SK-N-SH (cell line): ENCODE data around the gene CP. TPM values are rescaled to one million over a fixed set of nuclear protein-coding genes. Genes with fewer than 3 reads are reported as not detected.

Source experiments
- CTCF ChIA-PET: fragments of 300-600, 350-600 bp; formaldehyde crosslinking; extraction: SDS; loops from one replicate; lab custom pipeline; 2021; lab: Yijun Ruan, JAX
- POLR2A ChIA-PET: fragments of 350-600 bp; sonication (Branson Sonifier 250); formaldehyde crosslinking; extraction: SDS; loops from one replicate; lab custom pipeline; 2020; ENCODE audit warnings: antibody characterized with exemption, inconsistent platforms; lab: Yijun Ruan, JAX
- DNase-seq: peaks from one replicate; pipeline ENCODE4 v3.0.0; 2012
- H2AFZ ChIP-seq: fragments of 200-600 bp; sonication (generic); 2 replicates; pipeline ENCODE4 v1.8.1; 2016; ENCODE audit warnings: antibody characterized with exemption, mild to moderate bottlenecking, low read depth
- H3F3A ChIP-seq: fragments of 200-600 bp; sonication (generic); replicated peaks from 2 replicates; pipeline ENCODE3; 2016; ENCODE audit warnings: antibody characterized with exemption, mild to moderate bottlenecking; ENCODE audit not compliant: insufficient read depth
- H3K27ac ChIP-seq, 2 experiments: fragments of 200-500 bp in 1 of 2; fragments of 200-600 bp in 1 of 2; sonication (Bioruptor generic) in 1 of 2; sonication (generic), shearing (Covaris generic) in 1 of 2; 2 replicates each; pipeline versions ENCODE4 v1.5.1 to v1.6.1; 2014 to 2016; ENCODE audit warnings: low read depth in 2 of 2, inconsistent platforms in 1 of 2, low read length in 1 of 2, mild to moderate bottlenecking in 1 of 2, mixed read lengths in 1 of 2
- H3K27me3 ChIP-seq: fragments of 200-600 bp; sonication (generic), shearing (Covaris generic); 2 replicates; pipeline ENCODE4 v1.6.1; 2016; ENCODE audit warnings: mixed run types; ENCODE audit not compliant: insufficient read depth
- H3K36me3 ChIP-seq, 2 experiments: fragments of 200-500 bp in 1 of 2; fragments of 200-600 bp in 1 of 2; sonication (Bioruptor generic) in 1 of 2; sonication (generic) in 1 of 2; replicated peaks in 1 of 2; 2 replicates each; pipeline versions ENCODE3 to v1.5.1; 2014 to 2016; ENCODE audit warnings: low read length in 1 of 2, mild to moderate bottlenecking in 1 of 2; ENCODE audit not compliant: insufficient read depth in 2 of 2, control insufficient read depth in 1 of 2
- H3K4me1 ChIP-seq, 2 experiments: fragments of 200-500 bp in 1 of 2; fragments of 200-600 bp in 1 of 2; sonication (Bioruptor generic) in 1 of 2; sonication (generic), shearing (Covaris generic) in 1 of 2; 2 replicates each; pipeline versions ENCODE4 v1.5.1 to v1.6.1; 2014 to 2016; ENCODE audit warnings: low read depth in 1 of 2, low read length in 1 of 2, mixed run types in 1 of 2; ENCODE audit not compliant: insufficient read depth in 2 of 2, control insufficient read depth in 1 of 2
- H3K4me2 ChIP-seq: fragments of 200-600 bp; sonication (generic), shearing (Covaris generic); 2 replicates; pipeline ENCODE4 v1.6.1; 2017; ENCODE audit warnings: mixed run types
- H3K4me3 ChIP-seq, 2 experiments: fragments of 200-500 bp in 1 of 2; fragments of 200-600 bp in 1 of 2; sonication (Bioruptor generic) in 1 of 2; sonication (generic), shearing (Covaris generic) in 1 of 2; 2 replicates each; pipeline versions ENCODE4 v1.5.1 to v1.8.1; 2014 to 2016; ENCODE audit warnings: low read depth in 2 of 2, inconsistent platforms in 1 of 2, low read length in 1 of 2, mild to moderate bottlenecking in 1 of 2, mixed read lengths in 1 of 2, moderate library complexity in 1 of 2
- H3K79me2 ChIP-seq: fragments of 200-600 bp; sonication (generic); 2 replicates; pipeline ENCODE4 v1.8.1; 2017; ENCODE audit warnings: mild to moderate bottlenecking; ENCODE audit not compliant: insufficient read depth
- H3K9ac ChIP-seq: fragments of 200-600 bp; sonication (generic); 2 replicates; pipeline ENCODE4 v1.6.1; 2017; ENCODE audit warnings: mixed run types
- H3K9me2 ChIP-seq: fragments of 200-600 bp; sonication (generic); 2 replicates; pipeline ENCODE4 v1.6.1; 2017; ENCODE audit warnings: mixed run types
- H3K9me3 ChIP-seq: fragments of 200-600 bp; sonication (generic); 2 replicates; pipeline ENCODE4 v1.6.1; 2017; ENCODE audit warnings: mixed run types, mild to moderate bottlenecking, moderate library complexity
- H4K20me1 ChIP-seq: fragments of 200-600 bp; sonication (generic); 2 replicates; pipeline ENCODE4 v1.6.1; 2017; ENCODE audit warnings: mild to moderate bottlenecking, mixed run types; ENCODE audit not compliant: insufficient read depth
- EP300 ChIP-seq, 2 experiments: IDR thresholded peaks; 2 replicates each; pipeline versions ENCODE4 v1.4.0 to v1.6.1; 2012; ENCODE audit warnings: borderline replicate concordance in 1 of 2, low read depth in 1 of 2, low read length in 1 of 2
- GABPA ChIP-seq: IDR thresholded peaks from 2 replicates; pipeline ENCODE4 v1.4.0; 2012; ENCODE audit warnings: low read depth, mild to moderate bottlenecking
- JUND ChIP-seq: IDR thresholded peaks from 2 replicates; pipeline ENCODE4 v1.4.0; 2012
- MAX ChIP-seq: IDR thresholded peaks from 2 replicates; pipeline ENCODE4 v1.4.0; 2012; ENCODE audit warnings: low read depth
- RFX5 ChIP-seq: IDR thresholded peaks from 2 replicates; pipeline ENCODE4 v1.6.1; 2012; ENCODE audit warnings: mild to moderate bottlenecking, improper control_type of control experiment, low read length
- SMC3 ChIP-seq: IDR thresholded peaks from 2 replicates; pipeline ENCODE4 v1.6.1; 2012; ENCODE audit warnings: low read depth, low read length, improper control_type of control experiment
- TAF1 ChIP-seq: IDR thresholded peaks from 2 replicates; pipeline ENCODE4 v1.6.1; 2012; ENCODE audit warnings: low read depth, mild to moderate bottlenecking, low read length, moderate library complexity, borderline replicate concordance
- USF1 ChIP-seq: IDR thresholded peaks from 2 replicates; pipeline ENCODE4 v1.4.0; 2012; ENCODE audit warnings: low read depth, borderline replicate concordance
- YY1 ChIP-seq: IDR thresholded peaks from 2 replicates; pipeline ENCODE4 v1.4.0; 2012; ENCODE audit warnings: low read depth, mild to moderate bottlenecking
- ZBTB33 ChIP-seq: IDR thresholded peaks from 2 replicates; pipeline ENCODE4 v1.4.0; 2012; ENCODE audit warnings: low read depth, borderline replicate concordance
- WGBS: methylation state at CpG from one replicate; pipeline ENCODE4 v1.1.6; 2017; ENCODE audit warnings: low lambda C conversion rate; 5-methylcytosine and 5-hydroxymethylcytosine counted together
- polyA plus RNA-seq, 3 experiments: library from polyadenylated mRNA; depleted of rRNA; stranded (reverse); fragments of >200 nt; gene quantifications; 2 replicates each; pipeline ENCODE4 v1.2.3, GENCODE V29; 2012
- TF ChIP-seq, protein P1 (sequence below): fragments of 150-350 bp; IDR thresholded peaks from 2 replicates; pipeline ENCODE4 v1.6.1; 2016; ENCODE audit warnings: mild to moderate bottlenecking, low read depth, low read length

The CP gene
- polyA plus RNA-seq, 1 of the 3 experiments (the other 2 are of a cell fraction): not detected

DNA sequence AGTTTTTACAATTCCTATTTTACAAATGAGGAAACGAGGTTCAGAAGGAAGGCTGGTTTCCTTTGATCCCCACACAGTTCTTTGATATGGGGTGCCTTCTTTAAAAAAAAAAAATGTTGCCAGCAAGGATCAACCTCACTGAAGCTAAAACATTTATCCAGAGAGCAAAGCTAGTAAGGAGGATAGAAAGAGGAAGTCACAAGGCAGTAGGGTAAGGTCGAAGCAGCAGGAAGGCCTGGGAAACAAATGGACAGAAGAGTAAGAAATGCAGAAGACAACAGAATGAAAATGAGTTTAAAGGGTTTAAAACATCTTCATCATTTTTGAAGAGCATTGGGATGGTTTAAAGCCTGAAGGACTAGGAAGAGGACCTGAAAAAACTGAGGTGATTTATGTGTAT, 30.6 kb upstream of the CP start:
- no peak overlapping the region for H3K4me3 ChIP-seq
- H3K4me2 ChIP-seq: no peak overlapping the region
- no peak overlapping the region for H3K27ac ChIP-seq
- no peak overlapping the region for H3K9ac ChIP-seq
- H3K9me3 ChIP-seq: no peaks in the 10 kb centered on the region
- no peaks in the 10 kb centered on the region for H3K79me2 ChIP-seq
- H3F3A ChIP-seq: peaks cover 7% of the 10 kb centered on the region
- no peak for TF ChIP-seq MAX
- no peak for TF ChIP-seq EP300 (IDR thresholded peaks at IDR 0.05; ENCODE audit: borderline replicate concordance in 1 of 2, low read depth in 1 of 2, low read length in 1 of 2)
- no peak for TF ChIP-seq YY1
- no peak for TF ChIP-seq GABPA
- no peak for TF ChIP-seq RFX5
- no peak for TF ChIP-seq TAF1
- TF ChIP-seq USF1: no peak
- TF ChIP-seq, all 33 proteins: peak for 0
- no peak for DNase-seq
- ChIA-PET POLR2A (no interaction called here), CTCF (no interaction called here)
- Histone ChIP-seq H2AFZ (no peak overlapping the region), H3K36me3 (no peaks in the 10 kb centered on the region), H3K9me2 (no peaks in the 10 kb centered on the region), H3K27me3 (no peaks in the 10 kb centered on the region), H3K4me1 (peaks cover 0 to 10% of the 10 kb centered on the region in 2 experiments; a peak in 3 of 4 replicates), H4K20me1 (no peaks in the 10 kb centered on the region)
- 83% methylated on average over 2 of the region's 2 CpGs for WGBS

- Histone ChIP-seq H3K9me2 (no peaks in the 10 kb centered on the region), H2AFZ (no peak overlapping the region), H3K79me2 (no peaks in the 10 kb centered on the region), H3K27me3 (no peaks in the 10 kb centered on the region), H3K9me3 (no peaks in the 10 kb centered on the region), H3K27ac (no peak overlapping the region), H3K4me3 (no peak overlapping the region), H3F3A (peaks cover 13% of the 10 kb centered on the region), H3K4me1 (peaks cover 0 to 16% of the 10 kb centered on the region in 2 experiments; a peak in 3 of 4 replicates), H3K9ac (no peak overlapping the region), H4K20me1 (no peaks in the 10 kb centered on the region), H3K36me3 (no peaks in the 10 kb centered on the region), H3K4me2 (no peak overlapping the region)
- TF ChIP-seq SMC3 (no peak), ZBTB33 (no peak), JUND (no peak), USF1 (no peak), EP300 (IDR thresholded peaks at IDR 0.05; ENCODE audit: borderline replicate concordance in 1 of 2, low read depth in 1 of 2, low read length in 1 of 2) (no peak)
- TF ChIP-seq, protein P1, sequence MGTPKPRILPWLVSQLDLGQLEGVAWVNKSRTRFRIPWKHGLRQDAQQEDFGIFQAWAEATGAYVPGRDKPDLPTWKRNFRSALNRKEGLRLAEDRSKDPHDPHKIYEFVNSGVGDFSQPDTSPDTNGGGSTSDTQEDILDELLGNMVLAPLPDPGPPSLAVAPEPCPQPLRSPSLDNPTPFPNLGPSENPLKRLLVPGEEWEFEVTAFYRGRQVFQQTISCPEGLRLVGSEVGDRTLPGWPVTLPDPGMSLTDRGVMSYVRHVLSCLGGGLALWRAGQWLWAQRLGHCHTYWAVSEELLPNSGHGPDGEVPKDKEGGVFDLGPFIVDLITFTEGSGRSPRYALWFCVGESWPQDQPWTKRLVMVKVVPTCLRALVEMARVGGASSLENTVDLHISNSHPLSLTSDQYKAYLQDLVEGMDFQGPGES: no peak
- ChIA-PET CTCF (interaction anchor here (1.4 kb wide), 1 partner anchor 11 kb away, joined by 3 read pairs; no protein-coding TSS in a partner anchor), POLR2A (no interaction called here)
- DNase-seq: no peak
- WGBS: 87% methylated on average over 3 of the region's 3 CpGs
Measured at GRCh38 chr3:149251186-149251585, 29.6 kb upstream of the CP start.
